Right renal pelvis (tissue), 4 donors: ENCODE measurements around the gene PODXL2. TPM values are rescaled to one million over a fixed set of nuclear protein-coding genes. Genes with fewer than 3 reads are reported as not detected.
"Not testable (repeated sequence)": the region's sequence is repeated elsewhere in the genome, so short reads cannot be mapped to it uniquely, and the experiment has no call there.

Experiments used
- DNase-seq, 4 donors: peaks; one replicate each; pipeline ENCODE4 v3.0.0-alpha.2; 2013; ENCODE audit warnings: low read depth in 4 of 4, low spot score in 3 of 4, missing footprints in 1 of 4
- polyA plus RNA-seq, 4 donors: library from polyadenylated mRNA; unstranded; fragments of 120-200 nt; gene quantifications; one replicate each; pipeline ENCODE4 v1.2.1, GENCODE V29; 2013; ENCODE audit not compliant: insufficient read length in 4 of 4

PODXL2 gene
- polyA plus RNA-seq, 4 donors, result 44.5 to 62.0 (median 49.1) TPM

DNA sequence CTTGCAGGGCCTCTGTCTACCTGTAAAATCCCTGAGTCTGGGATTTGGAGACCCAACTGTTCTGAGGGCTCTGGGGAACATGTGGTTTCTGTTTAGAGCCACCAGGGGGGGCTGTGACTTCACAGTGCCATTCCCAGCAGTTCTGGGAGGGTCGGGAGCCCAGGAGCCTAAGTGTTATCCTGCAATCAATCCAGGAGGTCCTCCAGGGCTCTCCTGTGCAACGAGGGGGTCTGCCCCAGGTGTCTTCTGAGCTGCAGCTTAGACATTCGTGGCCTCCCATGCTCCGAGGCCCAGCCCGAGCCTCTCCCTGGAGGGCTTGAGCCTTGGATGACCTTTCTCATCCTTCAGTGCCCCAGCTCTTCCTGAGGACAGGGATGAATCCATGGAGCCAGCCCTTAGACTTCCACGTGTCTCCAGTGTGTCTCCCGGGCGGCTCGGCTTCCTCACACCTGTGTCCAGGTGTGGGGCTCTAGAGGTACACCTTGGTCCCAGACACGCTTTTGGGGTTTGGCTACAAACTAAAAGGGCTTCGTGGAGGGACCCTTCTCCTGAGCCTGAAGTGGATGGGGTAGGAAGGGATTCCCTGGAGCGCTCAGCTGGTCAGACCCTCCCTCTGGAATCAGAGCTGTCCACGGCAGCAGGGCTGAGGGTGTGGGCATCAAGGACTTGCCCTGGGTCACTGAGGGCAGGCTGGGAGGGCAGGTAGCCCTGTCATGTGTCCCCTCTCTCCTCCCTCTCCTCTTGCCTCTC, 23.4 kb downstream of the PODXL2 start:
- peak in 1 of 4 donors; percentile 45 for DNase-seq

DNA sequence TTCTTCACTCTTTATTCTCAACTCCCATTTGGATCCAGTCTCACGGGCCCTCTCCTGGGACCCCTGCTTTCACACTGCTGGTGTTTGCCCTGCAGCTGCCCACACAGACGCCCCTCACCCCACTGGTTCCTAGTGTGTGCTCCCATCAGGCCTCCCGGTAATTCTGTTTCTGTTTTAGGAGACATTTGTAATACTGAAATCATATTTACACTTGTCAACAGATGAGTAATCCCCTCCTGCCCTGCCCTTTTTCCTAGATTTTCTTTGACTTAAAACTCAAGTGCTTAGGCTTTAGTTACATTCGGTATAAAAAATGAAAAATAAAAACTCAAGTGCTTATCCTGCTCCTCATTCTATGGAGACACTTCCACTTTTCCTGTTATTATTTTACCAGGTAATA, 25.4 kb downstream of the PODXL2 start:
- no peak for DNase-seq

DNA sequence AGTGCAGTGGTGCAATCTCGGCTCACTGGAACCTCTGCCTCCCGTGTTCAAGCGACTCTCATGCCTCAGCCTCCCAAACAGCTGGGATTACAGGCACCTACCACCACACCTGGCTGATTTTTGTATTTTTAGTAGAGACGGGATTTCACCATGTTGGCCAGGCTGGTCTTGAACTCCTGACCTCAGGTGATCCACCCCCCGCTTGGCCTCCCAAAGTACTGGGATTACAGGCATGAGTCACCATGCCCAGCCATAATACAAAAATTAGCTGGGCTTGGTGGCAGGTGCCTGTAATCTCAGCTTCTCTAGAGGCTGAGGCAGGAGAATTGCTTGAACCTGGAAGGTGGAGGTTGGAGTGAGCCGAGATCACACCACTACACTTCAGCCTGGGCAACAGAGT, 26.0 kb downstream of the PODXL2 start:
- not testable (repeated sequence) for DNase-seq

DNA sequence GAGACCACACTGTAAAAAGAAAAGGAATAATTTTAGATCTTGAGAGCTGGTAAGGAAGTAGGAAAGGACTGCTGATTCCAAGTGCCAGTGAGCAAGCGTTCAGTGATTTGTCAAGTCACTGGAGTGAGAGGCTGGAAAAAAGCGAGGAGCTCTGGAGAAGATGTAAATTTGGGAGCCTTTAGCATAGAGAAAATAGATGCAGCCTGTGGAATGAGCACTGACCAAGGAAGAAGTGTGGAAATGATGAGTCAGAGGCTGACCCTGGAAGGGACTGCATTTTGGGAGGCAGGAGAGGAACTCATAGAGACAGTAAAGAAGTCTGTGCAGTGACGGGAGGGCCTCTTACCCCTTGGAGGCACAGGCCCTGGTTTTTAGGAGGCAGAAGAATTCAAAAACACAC, 26.7 kb downstream of the PODXL2 start:
- no peak for DNase-seq

DNA sequence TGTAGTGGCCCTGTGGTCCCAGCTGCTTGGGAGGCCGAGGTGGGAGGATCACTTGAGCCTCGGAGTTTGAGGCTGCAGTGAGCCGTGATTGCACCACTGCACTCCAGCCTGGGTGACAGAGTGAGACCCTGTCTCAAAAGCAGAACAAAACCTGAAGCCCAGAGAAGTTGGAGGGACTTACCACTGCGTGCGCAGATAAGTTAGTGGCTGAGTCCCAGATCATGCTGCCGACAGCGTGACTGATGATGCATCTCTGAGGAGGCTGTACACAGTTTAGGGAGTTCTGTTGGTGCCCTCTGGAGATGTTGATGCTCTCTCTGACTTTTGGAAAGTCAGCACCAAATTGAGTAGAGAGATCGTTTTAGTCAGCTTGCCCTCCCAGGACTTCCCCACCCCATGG, 27.9 kb downstream of the PODXL2 start:
- no peak for DNase-seq

DNA sequence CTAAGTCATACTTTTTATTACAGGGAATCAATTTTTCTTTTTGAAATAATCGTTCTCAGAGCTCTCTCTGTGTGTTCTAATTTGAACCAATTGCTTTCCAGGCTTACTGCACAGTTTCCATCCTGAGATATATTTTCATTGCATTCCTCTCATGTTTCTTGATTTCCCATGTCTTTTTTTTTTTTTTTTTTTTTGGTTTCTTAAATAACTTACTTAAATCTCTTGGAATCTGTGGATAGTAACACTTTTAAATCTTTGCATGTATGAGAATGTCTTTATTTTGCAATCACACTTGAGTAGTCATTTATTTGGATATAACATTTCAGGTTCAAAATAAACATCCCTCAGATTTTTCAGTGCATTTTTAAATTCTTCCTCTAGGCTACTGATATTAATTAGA, 29.2 kb downstream of the PODXL2 start:
- no peak for DNase-seq

DNA sequence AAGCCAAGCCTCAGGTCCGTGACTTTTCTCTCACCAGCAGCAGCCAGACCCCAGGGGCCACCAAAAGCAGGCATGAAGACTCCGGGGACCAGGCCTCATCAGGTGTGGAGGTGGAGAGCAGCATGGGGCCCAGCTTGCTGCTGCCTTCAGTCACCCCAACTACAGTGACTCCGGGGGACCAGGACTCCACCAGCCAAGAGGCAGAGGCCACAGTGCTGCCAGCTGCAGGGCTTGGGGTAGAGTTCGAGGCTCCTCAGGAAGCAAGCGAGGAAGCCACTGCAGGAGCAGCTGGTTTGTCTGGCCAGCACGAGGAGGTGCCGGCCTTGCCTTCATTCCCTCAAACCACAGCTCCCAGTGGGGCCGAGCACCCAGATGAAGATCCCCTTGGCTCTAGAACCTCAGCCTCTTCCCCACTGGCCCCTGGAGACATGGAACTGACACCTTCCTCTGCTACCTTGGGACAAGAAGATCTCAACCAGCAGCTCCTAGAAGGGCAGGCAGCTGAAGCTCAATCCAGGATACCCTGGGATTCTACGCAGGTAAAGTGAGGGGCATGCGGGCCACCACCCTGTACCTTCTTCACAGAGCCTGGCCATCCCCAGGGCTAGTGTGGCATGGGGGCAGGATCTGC, 31.8 kb downstream of the PODXL2 start:
- DNase-seq, result no peak

DNA sequence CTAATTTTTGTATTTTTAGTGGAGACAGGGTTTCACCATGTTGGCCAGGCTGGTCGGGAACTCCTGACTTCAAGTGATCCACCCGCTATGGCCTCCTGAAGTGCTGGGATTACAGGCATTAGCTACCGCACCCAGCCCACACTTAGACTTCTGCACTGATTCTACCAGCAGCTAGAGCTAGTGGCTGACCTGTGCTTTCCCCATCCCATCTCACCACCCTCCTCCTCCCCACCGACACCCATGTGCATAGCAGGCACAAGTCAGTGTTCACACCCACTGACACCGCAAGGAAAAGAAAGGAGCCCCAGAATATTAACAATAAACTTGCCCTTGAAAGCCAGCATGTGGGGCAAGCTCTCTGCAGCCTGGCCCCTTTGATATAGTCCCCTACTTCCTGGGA, 32.6 kb downstream of the PODXL2 start:
- DNase-seq, result no peak

DNA sequence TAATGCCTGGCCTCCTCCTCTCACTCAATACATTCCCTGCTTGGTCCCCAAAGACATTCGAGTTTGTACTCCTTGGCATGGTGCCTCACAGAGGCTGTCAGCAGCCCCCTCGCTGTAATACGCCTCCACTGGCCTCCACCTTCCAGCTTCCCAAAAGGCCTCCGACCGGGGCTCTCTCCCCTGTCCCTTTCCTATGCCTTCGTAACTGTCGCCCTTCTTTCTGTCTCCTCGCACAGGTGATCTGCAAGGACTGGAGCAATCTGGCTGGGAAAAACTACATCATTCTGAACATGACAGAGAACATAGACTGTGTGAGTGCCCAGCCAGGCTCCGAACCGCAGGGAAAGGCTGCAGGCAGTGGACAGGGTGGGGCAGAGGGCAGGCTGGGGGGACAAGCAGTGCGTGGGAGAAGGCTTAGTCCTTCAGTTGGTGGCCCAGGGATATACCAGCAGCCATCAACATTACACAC, 33.0 kb downstream of the PODXL2 start:
- no peak for DNase-seq

DNA sequence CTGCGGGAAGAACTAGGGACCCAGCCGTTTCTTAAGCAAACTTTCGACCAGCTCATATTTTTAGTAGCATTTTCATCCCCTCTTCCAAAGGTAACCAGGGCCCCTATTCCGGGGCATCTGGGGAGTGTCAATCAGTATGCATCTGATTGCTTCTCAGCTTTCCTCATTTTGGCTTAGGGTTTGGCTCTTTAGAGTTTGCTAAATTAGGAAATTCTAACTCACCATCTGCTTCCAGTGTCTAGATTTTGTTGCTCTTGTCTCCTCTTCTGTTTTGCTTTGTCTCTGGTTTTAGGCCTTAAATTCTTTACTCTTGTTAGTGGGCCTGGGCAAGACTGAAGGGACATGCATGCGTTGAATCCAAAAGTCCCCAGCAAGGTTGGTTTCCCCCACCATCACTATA, 34.2 kb downstream of the PODXL2 start:
- DNase-seq, result no peak

DNA sequence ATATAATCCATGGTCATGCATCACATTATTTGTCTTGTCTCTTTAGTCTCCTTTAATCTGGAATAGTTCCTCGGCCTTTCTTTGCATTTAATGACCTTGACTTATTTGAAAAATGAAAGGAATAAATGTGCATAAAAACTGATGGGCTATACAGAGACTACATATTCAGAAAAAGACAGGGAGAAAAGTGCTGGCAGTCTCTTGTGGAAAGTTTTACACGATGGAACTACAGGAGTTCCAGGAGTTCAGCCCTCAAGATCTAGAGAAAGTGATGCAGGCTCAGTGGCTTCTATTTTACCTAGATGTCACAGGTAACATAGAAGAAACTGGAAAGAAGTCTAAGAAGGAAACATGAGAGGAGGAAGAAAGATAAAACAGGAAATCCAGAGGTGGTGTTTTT, 36.2 kb downstream of the PODXL2 start:
- no peak for DNase-seq

DNA sequence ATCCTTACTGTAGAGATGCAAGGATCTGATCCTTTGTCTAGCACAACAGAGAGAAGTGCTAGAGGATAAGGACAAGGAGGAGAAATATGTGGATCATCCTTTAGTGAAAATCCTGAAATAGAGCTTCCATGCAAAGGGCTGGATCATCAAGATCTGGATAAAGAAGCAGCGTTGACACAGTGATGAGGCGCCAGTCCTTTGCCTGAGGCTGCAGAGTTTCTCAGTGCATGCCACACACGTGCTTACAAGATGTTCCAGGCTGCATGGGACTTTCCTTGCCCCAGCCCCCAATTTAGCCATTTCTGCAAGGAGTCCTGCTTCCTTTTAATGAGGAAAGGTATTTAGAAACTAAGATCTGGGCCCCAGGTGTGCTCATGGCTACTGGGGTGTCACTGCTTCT, 36.6 kb downstream of the PODXL2 start:
- no peak for DNase-seq

DNA sequence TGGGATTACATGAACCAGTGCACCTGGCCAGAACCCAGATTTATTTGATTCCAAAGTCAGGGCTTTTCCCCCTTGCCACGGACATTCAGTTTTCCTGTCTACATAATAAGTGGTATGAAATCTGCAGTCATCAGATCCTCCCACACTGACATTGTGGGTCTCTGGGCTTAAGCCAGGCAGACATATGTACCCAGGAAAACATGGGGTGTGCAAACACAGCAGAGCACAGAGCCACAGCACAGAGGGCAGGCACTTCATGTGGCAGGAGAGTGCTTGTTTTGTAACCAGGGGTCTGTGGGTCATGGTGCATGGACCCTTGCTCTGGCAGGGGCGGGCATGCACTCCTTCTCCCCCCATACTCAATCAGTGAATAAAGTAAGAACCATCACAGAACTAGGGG, 37.7 kb downstream of the PODXL2 start:
- DNase-seq, result no peak

DNA sequence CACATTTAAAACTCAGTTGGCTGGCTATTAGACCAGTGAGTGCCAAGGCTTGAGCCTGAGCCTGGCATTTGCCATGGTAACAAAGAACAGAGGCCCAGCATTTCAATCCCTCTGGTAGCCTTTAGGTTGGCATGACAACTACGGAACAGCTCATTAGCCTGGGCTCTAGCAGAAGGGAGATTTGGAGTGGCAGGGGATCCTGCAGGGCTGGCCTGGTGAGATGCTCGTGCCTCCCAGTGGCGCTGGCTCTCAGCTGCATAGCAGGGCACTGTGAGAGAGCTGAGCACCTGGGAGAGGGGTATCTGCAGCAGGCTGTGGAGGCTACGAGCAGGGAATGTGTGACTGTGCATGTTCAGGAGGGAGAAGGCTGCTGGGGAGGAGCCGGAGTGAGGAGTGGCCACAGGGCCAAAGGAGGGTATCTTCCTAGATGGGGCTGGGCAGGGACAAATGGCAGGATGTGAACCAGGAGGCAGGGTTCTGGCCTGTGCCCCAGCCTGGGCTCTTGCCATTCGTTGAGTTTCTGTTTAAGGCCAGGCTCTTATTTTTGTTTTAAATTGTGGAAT, 38.2 kb downstream of the PODXL2 start:
- no peak for DNase-seq

DNA sequence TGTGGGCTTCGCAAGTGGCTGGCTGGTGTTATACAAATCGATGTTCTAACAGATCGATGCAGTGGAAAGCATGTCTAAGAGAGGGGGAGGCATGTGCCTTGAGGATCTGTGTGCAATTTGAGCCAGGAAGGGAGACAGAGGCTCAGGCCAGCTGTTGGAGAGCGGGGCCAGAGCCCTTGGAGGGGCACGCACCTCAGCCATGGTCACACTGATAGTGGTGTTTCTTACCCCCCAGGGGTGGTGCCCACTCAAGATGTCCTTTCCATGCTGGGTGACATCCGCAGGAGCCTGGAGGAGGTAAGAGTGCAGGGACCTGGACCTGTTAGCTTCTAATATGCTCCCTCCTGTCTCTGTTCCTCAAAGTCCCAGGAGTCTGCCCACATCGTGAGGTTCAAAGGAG, 39.9 kb downstream of the PODXL2 start:
- no peak for DNase-seq

DNA sequence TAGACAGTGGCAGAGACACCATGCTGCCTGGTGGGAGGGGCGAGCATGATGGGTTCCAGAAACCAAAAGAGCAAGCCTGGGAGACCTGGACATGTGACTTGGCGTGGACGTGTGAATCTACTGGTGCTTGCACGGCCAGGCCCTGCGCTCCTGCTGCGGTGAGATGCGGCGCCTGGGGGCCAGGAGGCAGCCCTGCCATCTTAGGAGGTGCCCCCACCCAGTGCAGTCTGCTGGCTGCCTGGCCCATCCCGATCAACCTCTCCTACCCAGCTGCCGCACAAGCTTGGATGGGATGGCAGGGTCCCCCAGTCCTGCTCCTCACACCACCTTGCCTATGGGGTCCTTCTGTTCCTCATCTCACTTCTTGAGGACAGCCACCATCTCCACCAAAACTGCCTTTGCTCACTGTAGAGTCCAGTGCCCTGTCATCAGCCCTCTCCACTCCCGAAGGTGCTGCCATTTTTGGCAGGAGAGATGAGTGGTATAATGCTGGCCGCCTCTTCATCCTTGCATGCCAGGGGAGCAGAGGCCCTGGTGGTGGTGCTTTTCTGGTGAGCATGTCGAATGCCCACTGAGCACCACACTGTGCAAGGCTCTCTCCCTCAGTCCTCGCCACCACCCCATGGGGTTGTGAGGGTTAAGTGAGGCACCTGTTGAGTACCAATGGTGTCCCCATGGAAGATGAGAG, 40.7 kb downstream of the PODXL2 start:
- DNase-seq, result no peak

DNA sequence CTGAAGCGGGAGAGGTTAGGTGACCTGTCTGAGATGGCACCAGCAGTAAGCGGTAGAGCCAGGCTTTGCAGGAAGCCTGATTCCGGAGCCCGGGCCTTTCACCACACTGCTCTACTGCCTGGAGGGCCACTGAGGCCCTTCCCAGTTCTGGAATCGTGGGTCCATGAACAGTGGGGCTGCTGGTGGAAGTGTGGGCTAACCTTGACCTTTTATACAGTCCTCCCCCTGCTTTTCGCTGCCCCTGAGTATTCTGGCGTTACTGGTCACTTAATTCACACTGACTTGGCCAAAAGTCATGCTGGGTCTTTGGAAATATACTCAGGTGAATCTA, 41.2 kb downstream of the PODXL2 start:
- DNase-seq, result no peak

DNA sequence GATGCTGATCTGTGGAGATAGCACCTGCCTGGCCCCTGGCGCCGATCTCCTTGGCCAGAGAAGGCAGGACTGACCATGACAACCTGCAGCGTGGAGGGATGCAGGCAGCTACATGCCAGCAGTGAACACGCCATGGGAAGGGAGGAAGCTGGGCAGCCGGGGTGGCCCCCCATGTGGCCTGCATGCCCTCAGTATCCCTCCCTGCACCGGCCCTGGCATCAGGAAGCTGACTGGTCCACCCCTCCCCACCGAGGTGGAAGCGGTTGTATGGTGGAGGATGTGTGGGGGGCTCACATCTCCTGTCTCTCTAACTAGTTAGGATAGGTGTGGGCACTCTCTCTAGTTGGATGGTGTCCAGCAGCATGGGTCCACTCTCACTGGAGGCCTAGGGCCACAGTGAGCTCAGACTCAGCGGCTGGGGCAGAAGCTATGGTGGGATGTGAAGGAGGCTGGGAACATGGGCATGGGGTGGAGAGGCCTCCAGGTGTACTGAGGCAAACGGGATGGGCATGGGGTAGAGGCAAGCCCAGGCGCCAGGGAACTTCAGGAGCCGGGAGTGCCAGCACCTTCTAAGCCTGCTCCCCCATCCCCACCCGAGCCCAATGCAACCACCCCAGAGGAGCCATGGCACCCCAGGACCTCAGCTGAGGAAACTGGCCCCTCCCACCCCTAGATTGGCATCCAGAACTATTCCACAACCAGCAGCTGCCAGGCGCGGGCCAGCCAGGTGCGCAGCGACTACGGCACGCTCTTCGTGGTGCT, 42.0 kb downstream of the PODXL2 start:
- no peak for DNase-seq

DNA sequence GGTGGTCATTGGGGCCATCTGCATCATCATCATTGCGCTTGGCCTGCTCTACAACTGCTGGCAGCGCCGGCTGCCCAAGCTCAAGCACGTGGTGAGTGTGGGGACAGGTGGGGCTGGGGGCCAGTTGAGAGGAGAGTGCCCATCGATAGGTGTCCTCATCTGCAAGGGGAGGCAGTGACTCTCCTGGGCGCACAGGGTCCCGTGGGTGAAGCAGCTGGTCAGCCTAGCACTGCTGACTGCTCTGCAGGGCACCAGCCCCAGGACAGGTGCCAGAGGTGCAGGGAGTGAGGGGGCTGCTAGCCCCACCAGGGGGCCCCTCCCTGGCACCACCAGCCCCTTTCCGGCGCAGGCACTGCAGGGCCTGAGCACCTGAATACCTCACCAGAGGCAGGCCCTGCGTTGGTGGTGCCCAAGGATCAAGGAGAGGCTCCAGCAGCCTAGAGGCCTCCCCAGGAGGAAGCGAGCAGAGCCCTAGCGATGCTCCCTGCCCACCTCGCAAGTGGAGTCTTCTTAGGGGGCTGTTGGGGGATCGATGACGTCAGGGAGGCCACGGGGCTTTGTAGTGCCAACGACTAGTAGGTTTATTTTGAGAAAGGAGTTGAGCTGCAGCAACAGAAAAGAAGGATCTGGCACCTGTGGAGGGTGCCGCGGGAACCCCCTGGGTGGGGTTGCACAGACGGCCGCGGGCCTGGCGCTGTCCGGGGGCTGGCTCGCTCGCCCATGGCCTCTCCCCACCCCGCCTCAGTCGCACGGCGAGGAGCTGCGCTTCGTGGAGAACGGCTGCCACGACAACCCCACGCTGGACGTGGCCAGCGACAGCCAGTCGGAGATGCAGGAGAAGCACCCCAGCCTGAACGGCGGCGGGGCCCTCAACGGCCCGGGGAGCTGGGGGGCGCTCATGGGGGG, 42.8 kb downstream of the PODXL2 start:
- DNase-seq, result no peak
